Hypothalamus (tissue), 51 donors: Measurements from ENCODE around the gene STK11IP.

Source experiments
- DNase-seq, 51 donors: peaks; one replicate each; lab custom pipeline; 2025; lab: John Stamatoyannopoulos, UW

The STK11IP gene

GRCh38 chr2:219561179-219562048 lies 36.2 kb upstream of the STK11IP start:
- no peak for DNase-seq

- DNase-seq, result no peak
Measured at GRCh38 chr2:219562049-219563020, 35.3 kb upstream of the STK11IP start.

GRCh38 chr2:219563271-219563928 lies 34.3 kb upstream of the STK11IP start:
- no peak for DNase-seq

- no peak for DNase-seq
Measured at GRCh38 chr2:219565130-219566080, 32.3 kb upstream of the STK11IP start.

- DNase-seq, result no peak
Measured at GRCh38 chr2:219566640-219567039, 31.0 kb upstream of the STK11IP start.

- DNase-seq, result no peak
Measured at GRCh38 chr2:219567131-219567530, 30.5 kb upstream of the STK11IP start.

- no peak for DNase-seq
Measured at GRCh38 chr2:219567791-219568361, 29.8 kb upstream of the STK11IP start.

- no peak for DNase-seq
Measured at GRCh38 chr2:219569041-219569440, 28.6 kb upstream of the STK11IP start.

GRCh38 chr2:219569635-219570034 lies 28.0 kb upstream of the STK11IP start:
- DNase-seq, result no peak

GRCh38 chr2:219570194-219570923 lies 27.3 kb upstream of the STK11IP start:
- peak in 12 of 51 donors; percentile 11 to 45 (median 20) for DNase-seq

- peak in 3 of 51 donors; percentile 35 to 45 (median 39) for DNase-seq
Measured at GRCh38 chr2:219570924-219571310, 26.7 kb upstream of the STK11IP start.

- peak in 37 of 51 donors; percentile 5 to 73 (median 42) for DNase-seq
Measured at GRCh38 chr2:219571311-219572236, 26.1 kb upstream of the STK11IP start, which contains the start of gene OBSL1. Gene OBSL1 (minus strand): TSS chr2:219571539. CDS start chr2:219571232, 307 bp downstream.

- no peak for DNase-seq
Measured at GRCh38 chr2:219572237-219573001, 25.2 kb upstream of the STK11IP start, which contains the start of gene INHA. Gene INHA (plus strand): TSS chr2:219572310. CDS start chr2:219572375, 65 bp downstream.

GRCh38 chr2:219573166-219573565 lies 24.5 kb upstream of the STK11IP start:
- DNase-seq, result no peak

- DNase-seq, result no peak
Measured at GRCh38 chr2:219574484-219575311, 23.0 kb upstream of the STK11IP start.
